Measurements from ENCODE around the gene TRPM7. TPM values are rescaled to one million over a fixed set of nuclear protein-coding genes. Genes with fewer than 3 reads are reported as not detected.

TRPM7 gene
- total RNA-seq (10 to 100 TPM; 33.8 to 81.1 TPM), polyA plus RNA-seq (10 to 100 TPM in 1 of 2 donors, 1 to 10 TPM in 1; 6.3 to 14.2 TPM)

DNA sequence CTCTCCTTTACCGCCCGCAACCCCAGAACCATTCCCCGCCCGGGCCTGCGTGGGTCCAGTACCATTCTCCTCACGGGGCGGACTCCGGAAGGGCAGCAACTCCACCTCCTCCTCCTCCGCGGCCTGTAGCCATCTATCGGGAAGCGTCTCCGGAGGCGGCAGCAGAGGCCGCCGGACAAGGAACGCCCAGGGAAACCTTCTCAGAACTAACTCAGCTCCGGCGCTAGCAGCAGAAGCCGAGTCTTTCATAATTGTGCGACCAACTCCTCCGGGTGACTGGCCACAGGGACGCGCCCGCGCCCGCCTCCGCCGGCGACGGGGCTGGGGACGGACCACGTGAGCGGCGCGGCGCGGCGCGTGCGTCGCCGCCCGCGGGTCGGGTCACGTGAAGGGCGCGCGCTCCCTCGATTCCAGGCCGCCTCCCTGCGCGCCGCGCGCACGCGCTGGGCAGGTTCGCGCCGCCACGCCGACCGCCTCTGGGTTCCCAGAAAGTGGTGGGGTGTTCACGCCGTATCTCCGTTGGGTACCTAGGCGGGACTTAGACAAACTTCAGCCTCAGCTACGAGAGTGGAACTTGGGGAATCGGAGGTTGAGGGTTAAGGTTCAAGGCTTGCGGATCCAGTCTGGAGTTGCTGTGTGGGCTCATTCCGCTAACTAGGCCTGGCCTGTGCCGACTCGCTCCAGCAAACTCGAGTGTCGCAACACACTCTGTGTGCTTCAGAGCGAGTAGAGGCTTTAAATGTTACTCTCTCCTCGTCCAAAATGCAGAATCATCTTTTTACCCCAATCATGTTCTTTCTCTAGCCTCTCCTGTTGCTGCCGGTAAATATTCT lies at the start of gene TRPM7:
TSS of gene TRPM7 (minus strand) at position 329 of the 833 bp plus-strand sequence. CDS start at position 65, 264 bp downstream.
- Histone ChIP-seq H3K9me3 (ENCODE audit: control insufficient read depth in 4 of 4, low read length in 3 of 4) (no peaks in the 10 kb centered on the region), H3K27me3 (ENCODE audit: control insufficient read depth in 4 of 4, insufficient read depth in 4 of 4, low read length in 3 of 4) (no peaks in the 10 kb centered on the region), H3K36me3 (ENCODE audit: control insufficient read depth in 4 of 4, insufficient read depth in 3 of 4, low read depth in 1 of 4, low read length in 3 of 4) (no peaks in the 10 kb centered on the region), H3K9ac (ENCODE audit: low read depth in 1 of 2, low read length in 2 of 2) (peak within 1 kb of the TSS; percentile 81 to 87), H3K4me3 (ENCODE audit: low read depth in 1 of 3, low read length in 3 of 3) (peak within 1 kb of the TSS; percentile 76 to 97 (median 93)), H3K4me1 (ENCODE audit: control insufficient read depth in 4 of 4, insufficient read depth in 4 of 4, low read length in 3 of 4) (peaks cover 6 to 44% (median 18%) of the 10 kb centered on the region in 4 donors), H3K27ac (ENCODE audit: low read depth in 1 of 2, low read length in 2 of 2) (peak within 1 kb of the TSS; percentile 97)
- TF ChIP-seq JUND (IDR thresholded peaks at IDR 0.05) (peak in 1 of 2 donors; percentile 25), CTCF (IDR thresholded peaks at IDR 0.05; ENCODE audit: low read depth, low read length, missing input control) (no peak), TAF1 (conservative IDR thresholded peaks at IDR 0.05) (no peak), MAX (IDR thresholded peaks at IDR 0.05) (no peak), FOXA1 (IDR thresholded peaks at IDR 0.05) (no peak), SP1 (IDR thresholded peaks at IDR 0.05) (peak; percentile 62), YY1 (IDR thresholded peaks at IDR 0.05) (no peak), HNF4A (conservative IDR thresholded peaks at IDR 0.05) (peak; percentile 28 to 48), HNF4G (IDR thresholded peaks at IDR 0.05) (no peak), FOXA2 (IDR thresholded peaks at IDR 0.05) (peak; percentile 41), NR2F2 (IDR thresholded peaks at IDR 0.05) (no peak), RXRA (IDR thresholded peaks at IDR 0.05) (peak; percentile 14 to 56), EGR1 (IDR thresholded peaks at IDR 0.05; ENCODE audit: low read depth in 2 of 2) (no peak), GABPA (IDR thresholded peaks at IDR 0.05 in 1 of 2, conservative IDR thresholded peaks at IDR 0.05 in 1 of 2) (no peak), RAD21 (IDR thresholded peaks at IDR 0.05) (peak in 1 of 2 donors; percentile 24), ZBTB33 (IDR thresholded peaks at IDR 0.05) (peak; percentile 35), REST (IDR thresholded peaks at IDR 0.05) (peak; percentile 39)
- TF ChIP-seq, protein P1, sequence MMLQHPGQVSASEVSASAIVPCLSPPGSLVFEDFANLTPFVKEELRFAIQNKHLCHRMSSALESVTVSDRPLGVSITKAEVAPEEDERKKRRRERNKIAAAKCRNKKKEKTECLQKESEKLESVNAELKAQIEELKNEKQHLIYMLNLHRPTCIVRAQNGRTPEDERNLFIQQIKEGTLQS (IDR thresholded peaks at IDR 0.05), result no peak
- DNase-seq (ENCODE audit: low spot score), result peak; percentile 90
- WGBS, result under 1% methylated on average over 80 of the region's 80 CpGs

Data from liver (tissue), 9 donors.